ENCODE results near the gene GLMP.

DNA sequence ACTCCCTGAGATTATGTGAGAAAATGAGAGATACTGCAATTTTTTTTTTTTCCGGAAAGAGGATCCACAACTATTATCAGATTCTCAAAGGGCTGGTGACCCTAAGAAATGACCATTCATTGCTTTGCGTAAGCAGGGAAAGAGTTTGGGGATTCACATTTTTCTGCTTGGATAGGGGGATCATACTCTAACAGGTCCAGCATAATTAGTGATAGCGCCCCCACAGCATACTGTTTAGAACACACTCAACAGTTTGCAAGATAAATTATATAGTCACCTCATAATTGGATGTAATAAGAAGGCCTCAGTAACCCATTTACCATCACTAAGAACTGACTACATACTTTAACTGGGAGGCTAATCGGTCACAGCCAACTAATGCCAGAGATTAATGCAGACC is 40.8 kb upstream of the GLMP start:
- TF ChIP-seq POLR2A (IDR thresholded peaks at IDR 0.05) = no peak
- TF ChIP-seq, protein P1, sequence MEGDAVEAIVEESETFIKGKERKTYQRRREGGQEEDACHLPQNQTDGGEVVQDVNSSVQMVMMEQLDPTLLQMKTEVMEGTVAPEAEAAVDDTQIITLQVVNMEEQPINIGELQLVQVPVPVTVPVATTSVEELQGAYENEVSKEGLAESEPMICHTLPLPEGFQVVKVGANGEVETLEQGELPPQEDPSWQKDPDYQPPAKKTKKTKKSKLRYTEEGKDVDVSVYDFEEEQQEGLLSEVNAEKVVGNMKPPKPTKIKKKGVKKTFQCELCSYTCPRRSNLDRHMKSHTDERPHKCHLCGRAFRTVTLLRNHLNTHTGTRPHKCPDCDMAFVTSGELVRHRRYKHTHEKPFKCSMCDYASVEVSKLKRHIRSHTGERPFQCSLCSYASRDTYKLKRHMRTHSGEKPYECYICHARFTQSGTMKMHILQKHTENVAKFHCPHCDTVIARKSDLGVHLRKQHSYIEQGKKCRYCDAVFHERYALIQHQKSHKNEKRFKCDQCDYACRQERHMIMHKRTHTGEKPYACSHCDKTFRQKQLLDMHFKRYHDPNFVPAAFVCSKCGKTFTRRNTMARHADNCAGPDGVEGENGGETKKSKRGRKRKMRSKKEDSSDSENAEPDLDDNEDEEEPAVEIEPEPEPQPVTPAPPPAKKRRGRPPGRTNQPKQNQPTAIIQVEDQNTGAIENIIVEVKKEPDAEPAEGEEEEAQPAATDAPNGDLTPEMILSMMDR (IDR thresholded peaks at IDR 0.05 in 8 of 11, conservative IDR thresholded peaks at IDR 0.05 in 3 of 11) = no peak
- no peak for TF ChIP-seq POLR2AphosphoS5 (IDR thresholded peaks at IDR 0.05)

Data from spleen (tissue), 7 donors.